Activated T-cell treated with anti-CD3 and anti-CD28 coated beads for 4 hours (primary cell): ENCODE results near the gene TRIO.

Source experiments
- DNase-seq: peaks from one replicate; pipeline ENCODE4 v3.0.0-alpha.2; 2020

Gene TRIO

DNA sequence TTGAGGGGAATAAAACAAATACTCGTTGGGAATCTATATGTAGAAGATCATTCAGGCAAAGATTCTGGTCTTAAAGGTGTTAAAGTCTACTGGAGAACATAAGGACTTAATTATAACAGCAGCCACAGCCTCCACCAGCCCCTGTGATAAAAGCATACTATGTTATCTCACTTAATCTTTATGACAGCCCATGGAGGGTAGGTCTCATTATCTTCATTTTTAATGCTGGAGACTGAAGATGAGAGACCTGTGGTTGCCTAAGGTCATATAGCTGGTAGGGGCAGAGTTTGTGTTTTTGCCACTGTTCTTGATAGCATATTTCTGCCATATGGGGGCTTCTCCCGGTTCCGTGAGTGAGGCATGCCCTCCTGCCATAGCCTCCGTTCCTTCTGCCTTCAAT, 88.7 kb downstream of the TRIO start:
- DNase-seq, result no peak

- DNase-seq, result no peak
Measured at GRCh38 chr5:14234204-14234603, 91.1 kb downstream of the TRIO start.

GRCh38 chr5:14235872-14236271, 92.7 kb downstream of the TRIO start:
- no peak for DNase-seq

DNA sequence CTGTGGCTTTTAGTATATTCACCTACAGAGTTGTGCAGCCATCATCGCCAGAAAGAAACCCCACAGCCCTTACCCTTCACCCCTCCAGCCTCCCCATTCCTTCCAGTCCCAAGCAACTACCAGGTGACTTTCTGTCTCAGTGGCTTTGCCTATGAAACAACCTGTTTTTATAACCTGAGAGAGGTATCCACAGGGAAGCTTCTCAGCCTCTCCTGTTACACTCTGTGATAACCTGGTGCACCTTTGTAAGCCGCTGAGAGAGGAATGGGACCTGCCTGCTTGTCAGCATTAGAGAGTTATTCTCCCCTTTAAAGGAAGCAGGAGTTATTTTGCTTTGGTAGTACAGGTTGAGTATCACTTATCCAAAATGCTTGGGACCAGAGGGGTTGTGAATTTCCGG, 93.6 kb downstream of the TRIO start:
- DNase-seq, result no peak

DNA sequence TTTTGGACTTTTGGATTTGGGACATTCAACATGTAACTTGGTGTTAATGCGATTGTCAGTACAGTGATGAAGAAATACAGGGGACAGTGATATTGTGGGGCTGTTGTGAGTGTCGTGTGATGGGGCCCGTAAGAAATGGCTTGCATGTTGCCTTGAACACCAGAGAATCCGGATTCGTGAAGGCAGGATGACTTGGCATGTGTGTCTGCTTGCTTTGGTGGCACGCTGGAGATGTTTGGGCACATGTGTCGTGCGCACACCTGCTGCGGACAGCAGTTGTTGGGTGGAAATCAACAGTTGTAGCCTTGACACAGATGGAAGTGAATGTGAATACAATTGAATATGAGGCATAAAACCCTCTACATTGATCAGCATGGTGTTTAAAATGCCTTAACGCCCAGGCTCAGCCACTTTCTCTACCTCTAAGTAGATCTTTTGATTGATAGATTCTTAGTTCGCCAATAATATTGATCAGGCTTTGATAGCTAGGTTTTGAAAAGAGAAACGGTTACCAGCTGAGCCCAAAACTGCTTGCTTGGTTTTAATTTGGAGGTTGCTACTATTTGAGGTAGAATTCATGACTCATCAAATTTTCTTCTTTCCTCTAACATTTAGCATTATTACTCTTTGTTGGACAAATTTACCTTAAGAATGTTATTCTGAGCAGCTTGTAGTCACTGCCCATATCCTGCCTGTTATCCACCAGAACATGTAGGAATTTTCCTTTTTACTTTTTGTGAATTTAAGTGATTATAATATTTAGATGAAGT, 94.4 kb downstream of the TRIO start:
- no peak for DNase-seq

GRCh38 chr5:14238272-14238671, 95.1 kb downstream of the TRIO start:
- DNase-seq, result no peak

DNA sequence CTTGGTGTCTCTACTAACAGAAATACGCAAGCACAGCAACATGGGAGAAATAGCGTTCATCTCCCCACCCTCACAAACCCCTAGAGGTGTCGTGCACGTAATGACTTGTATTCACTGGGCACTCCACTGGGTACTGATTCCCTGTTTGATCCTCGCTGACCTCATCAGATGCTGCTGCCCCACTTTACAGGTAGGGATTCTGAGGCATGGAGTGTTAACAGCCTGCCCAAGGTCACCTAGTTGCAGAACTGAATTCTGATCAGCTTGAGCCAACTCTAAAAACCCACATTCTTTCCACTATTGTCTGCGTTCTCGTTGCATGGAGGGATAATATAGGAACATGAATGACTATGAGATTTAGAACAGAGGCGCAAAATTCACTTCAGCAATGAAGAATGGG, 96.3 kb downstream of the TRIO start:
- DNase-seq, result no peak

GRCh38 chr5:14239951-14240350, 96.8 kb downstream of the TRIO start:
- DNase-seq, result no peak

GRCh38 chr5:14240359-14240758, 97.2 kb downstream of the TRIO start:
- DNase-seq, result no peak

GRCh38 chr5:14241141-14241540, 98.0 kb downstream of the TRIO start:
- DNase-seq, result no peak

DNA sequence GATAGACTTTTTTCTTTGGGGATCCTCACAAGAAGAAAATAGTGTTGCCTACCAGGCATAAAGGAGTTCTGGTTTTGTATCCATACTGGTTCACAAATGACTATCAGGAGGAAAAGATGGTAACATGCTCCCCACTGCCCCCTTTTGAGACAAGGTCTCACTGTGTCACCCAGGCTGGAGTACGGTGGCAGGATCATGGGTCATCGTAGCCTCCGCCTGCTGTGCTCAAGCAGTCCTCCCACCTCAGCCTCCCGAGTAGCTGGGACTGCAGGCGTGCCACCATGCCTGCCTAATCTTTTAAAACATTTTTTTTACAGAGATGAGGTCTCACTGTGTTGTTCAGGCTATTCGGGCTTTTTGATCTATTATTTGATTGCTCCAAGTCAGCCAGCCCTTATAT, 99.3 kb downstream of the TRIO start:
- no peak for DNase-seq

DNA sequence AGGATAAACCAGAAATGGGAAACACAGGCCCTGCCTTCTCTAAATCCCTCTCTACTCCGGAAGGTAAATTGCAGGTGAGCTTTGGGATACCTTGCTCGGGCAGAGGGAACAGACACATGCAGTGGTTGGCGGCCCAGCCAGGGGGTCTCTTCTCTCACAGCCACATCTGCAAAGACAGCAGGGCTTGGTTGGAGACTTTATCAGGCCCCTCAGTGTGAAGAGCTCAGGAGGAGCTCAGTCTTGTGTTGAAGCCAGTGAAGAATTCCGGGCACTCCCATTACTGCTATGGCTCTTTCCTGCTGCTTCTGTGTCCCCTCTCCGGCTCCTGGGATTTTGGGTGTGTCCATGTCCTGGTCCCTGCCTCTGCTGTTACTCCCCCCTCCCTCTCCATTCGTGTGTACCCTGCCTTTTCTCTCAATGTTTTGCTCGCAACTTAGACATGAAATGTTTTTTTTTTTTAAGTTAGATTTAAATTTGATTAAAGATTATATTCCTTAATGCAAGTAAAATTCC, 99.8 kb downstream of the TRIO start:
- DNase-seq, result no peak

- DNase-seq, result no peak
Measured at GRCh38 chr5:14243766-14244165, 100.6 kb downstream of the TRIO start.

DNA sequence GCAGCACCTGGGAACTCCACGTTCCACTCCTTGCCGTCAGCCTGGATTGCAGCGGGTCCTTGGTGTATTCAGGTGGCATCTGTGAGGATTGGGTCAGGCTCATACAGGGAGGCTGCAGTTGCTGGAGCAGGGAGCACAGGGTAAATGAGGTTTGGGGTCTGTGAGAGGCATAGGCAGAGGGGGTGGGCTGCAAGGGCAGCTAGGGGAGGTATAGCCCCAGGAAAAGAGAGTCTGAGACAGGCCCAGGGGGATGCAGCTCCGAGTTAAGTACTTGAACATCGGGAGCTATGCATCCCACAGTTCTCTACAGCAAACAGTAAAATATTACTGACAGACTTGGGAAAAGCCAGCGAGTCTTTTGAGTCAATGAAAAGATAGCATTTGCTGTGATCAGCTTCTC, 101.6 kb downstream of the TRIO start:
- no peak for DNase-seq

DNA sequence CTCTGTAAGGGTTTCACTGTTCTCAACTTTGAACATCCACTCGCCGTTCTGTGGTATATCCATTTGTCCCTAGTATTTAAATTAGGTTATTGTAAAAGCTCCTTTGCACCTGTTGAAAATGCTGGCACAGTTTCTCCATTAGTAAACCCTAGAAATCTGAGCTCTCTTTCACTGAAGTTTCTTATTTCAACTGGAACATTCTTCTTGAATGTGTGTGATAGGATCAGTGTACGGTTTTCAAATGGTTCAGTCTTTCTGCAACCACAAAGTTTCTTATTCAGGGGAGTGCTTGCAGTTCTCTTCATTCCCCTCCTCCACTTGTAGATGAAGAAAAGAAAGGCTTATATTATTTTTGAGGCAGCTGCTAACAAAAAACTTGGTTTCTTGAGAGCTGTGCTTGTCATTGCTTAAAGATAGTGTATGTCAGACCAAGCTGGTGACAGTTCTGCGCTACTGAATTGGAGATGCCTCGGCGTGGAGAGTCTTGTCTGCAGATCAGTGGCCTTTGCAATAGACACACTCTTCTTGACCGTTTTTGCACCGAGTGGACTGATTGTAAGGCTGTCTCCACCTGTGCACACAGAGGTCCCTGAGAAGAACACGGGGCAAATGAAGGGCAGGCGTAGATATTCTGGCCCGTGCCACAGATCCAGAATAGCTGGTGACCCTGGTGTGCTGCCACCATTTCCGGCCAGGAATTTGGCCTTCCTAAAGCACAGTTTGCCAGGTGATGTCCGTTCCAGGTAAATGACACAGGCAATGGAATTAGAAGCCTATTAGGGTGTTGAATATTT, 102.2 kb downstream of the TRIO start:
- no peak for DNase-seq

DNA sequence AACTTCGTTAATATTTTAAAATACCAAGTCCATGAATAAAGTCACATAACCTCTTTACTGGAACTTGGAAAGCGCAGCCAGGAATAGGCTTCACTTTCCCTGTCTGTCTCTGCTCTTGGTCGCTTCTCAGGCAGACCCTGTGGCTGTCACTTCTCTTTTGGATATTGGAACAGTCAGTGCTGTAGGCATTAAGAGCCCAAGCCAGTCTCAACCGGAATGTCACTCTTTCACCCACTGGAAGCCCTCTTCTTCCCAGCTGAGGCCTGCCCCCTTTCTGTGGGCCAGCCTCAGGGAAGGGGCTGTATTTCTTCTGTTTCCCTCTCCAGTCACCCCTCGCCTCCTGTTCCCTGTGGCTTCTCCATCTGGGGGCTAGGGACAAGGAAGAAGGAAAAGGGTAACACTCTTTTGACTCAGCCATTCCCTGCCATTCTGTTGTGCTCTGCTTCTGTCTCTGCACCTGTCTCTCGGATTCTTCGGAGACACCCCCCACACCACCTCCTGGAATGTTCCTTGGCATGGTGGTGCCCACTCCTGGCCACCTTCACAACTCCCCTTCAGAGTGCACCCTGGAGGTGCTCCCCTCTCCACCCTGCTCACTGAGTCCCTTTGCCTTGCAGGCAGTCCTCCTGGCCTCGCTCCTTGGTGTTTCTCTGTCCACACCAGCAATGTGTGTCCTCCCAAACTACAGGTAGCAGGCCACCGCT, 103.4 kb downstream of the TRIO start:
- DNase-seq, result no peak

DNA sequence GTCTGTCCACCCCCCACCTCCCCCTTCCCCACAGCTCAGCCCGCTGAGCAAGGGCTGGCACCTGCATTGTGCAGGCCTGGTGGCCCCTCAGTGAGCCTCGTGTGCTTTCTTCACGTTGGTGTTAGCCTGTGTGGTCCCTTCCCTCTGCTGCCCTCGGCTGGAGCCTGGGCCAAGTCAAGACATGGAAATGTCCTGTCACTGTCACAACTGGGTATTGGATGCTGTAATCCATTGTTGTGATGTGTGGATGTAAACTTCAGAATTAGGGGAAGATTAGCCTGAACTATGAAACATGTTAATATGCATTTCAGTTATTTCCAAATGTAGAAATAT, 103.9 kb downstream of the TRIO start:
- DNase-seq, result no peak

DNA sequence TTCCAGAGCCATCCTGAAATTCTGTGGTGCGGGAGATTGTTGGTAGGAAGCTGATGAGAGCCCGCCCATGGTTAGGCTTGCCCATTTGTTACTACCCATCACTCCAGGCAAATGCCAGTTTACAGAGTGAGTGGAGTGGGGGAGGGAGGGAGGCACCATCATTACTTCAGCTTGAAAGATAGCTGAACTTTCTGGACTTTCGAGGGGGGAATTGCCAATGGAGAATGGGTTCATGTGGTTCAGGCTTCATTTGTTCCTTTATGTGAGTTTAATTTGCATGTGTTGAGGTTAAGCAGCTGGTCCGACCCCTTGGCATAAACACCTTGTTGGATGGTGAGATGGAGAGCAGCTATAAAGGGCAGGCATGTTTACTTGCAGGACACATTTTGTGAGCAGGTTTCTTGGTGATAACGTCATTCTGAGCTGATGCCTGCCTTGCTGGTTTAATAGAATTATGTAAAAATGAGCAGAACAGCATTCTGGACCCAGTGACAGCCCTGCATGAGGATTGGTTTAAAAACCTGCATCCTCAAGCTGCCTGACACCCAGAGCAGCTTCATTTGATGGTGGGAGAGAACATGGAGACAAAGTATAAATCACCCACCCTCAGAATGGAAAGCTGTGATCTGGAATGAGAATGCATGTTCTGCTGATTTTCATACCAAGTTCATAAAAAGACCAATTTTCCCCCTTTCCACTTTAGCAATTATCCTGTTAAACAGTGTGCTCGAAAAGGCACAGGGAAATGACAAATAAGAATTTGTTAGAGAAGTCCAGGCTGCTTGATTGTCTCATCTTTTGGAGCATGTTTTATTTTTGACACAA, 106.3 kb downstream of the TRIO start:
- no peak for DNase-seq

DNA sequence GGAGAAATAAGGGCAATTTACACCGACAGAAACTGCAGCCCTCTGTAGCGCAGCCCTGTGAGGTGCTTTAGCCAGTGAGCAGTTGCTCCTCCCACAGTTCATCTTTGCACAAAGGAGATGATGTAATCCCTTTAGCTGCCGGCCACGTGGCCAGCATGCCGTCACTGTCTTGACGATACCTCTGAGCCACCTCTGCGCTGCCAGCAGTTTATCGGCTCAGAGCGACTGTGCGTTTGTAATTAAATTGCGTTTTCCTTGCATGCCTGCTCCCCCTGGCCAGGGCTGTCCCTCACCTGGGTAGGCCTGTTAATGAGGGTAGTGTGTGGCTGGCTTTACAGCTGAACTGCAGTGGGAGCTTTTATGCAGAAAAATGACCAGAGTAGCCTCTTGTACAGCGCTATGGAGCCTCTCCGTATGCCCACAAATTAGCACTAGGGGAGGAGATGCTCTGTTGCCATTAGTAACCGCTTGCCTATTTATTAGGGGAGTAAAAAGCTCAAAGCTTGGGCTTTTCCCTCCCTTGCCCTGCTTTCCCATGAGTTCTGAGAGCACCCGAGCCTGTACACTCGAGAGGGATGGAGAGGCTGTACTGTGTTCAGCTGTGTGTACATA, 107.0 kb downstream of the TRIO start:
- DNase-seq, result no peak

GRCh38 chr5:14250748-14251701, 107.9 kb downstream of the TRIO start:
- DNase-seq, result no peak

- no peak for DNase-seq
Measured at GRCh38 chr5:14251733-14252132, 108.6 kb downstream of the TRIO start.
